Measurements from ENCODE around the gene MEGF11.

The MEGF11 gene

GRCh38 chr15:66109826-66110225, 143.7 kb downstream of the MEGF11 start:
- H3K9me3 ChIP-seq (ENCODE audit: low read length): no peaks in the 10 kb centered on the region
- H3K4me2 ChIP-seq (ENCODE audit: low read length): no peak overlapping the region
- peaks cover 14% of the 10 kb centered on the region for H3K4me1 ChIP-seq (ENCODE audit: insufficient read depth, low read length, severe bottlenecking)
- no peak overlapping the region for H3K4me3 ChIP-seq (ENCODE audit: low read depth, low read length, poor library complexity, severe bottlenecking)
- TF ChIP-seq EZH2 (IDR thresholded peaks at IDR 0.05; ENCODE audit: borderline replicate concordance, low read length): no peak
- no peak for TF ChIP-seq CTCF (IDR thresholded peaks at IDR 0.05; ENCODE audit: low read length)
- H2AFZ ChIP-seq (ENCODE audit: low read length): no peak overlapping the region
- no peaks in the 10 kb centered on the region for H3K27me3 ChIP-seq (ENCODE audit: insufficient read depth, low read length)
- no peak overlapping the region for H3K27ac ChIP-seq (ENCODE audit: low read depth, low read length, poor library complexity, severe bottlenecking)
- H3K9me2 ChIP-seq (ENCODE audit: low read depth, low read length): no peaks in the 10 kb centered on the region
- peaks cover 71% of the 10 kb centered on the region for H3K36me3 ChIP-seq (ENCODE audit: insufficient read depth, low read length)
- H4K20me1 ChIP-seq (ENCODE audit: insufficient read depth, low read length): no peaks in the 10 kb centered on the region
- H3K79me2 ChIP-seq (ENCODE audit: insufficient read depth, low read length): no peaks in the 10 kb centered on the region
- no peaks in the 10 kb centered on the region for H3F3A ChIP-seq (ENCODE audit: insufficient read depth, low read length)
- H3K9ac ChIP-seq (ENCODE audit: low read length): no peak overlapping the region

- no peak for TF ChIP-seq EZH2 (IDR thresholded peaks at IDR 0.05; ENCODE audit: borderline replicate concordance, low read length)
- no peak for TF ChIP-seq CTCF (IDR thresholded peaks at IDR 0.05; ENCODE audit: low read length)
- Histone ChIP-seq H3K4me1 (ENCODE audit: insufficient read depth, low read length, severe bottlenecking) (peaks cover 5% of the 10 kb centered on the region), H3K9me2 (ENCODE audit: low read depth, low read length) (no peaks in the 10 kb centered on the region), H3K79me2 (ENCODE audit: insufficient read depth, low read length) (no peaks in the 10 kb centered on the region), H2AFZ (ENCODE audit: low read length) (no peak overlapping the region), H3K9ac (ENCODE audit: low read length) (no peak overlapping the region), H3K4me2 (ENCODE audit: low read length) (no peak overlapping the region), H3K4me3 (ENCODE audit: low read depth, low read length, poor library complexity, severe bottlenecking) (no peak overlapping the region), H3K36me3 (ENCODE audit: insufficient read depth, low read length) (peaks cover 71% of the 10 kb centered on the region), H3F3A (ENCODE audit: insufficient read depth, low read length) (no peaks in the 10 kb centered on the region), H4K20me1 (ENCODE audit: insufficient read depth, low read length) (no peaks in the 10 kb centered on the region), H3K27ac (ENCODE audit: low read depth, low read length, poor library complexity, severe bottlenecking) (no peak overlapping the region), H3K9me3 (ENCODE audit: low read length) (no peaks in the 10 kb centered on the region), H3K27me3 (ENCODE audit: insufficient read depth, low read length) (no peaks in the 10 kb centered on the region)
Observed at GRCh38 chr15:66108483-66109265, 144.9 kb downstream of the MEGF11 start.

- H3K27ac ChIP-seq (ENCODE audit: low read depth, low read length, poor library complexity, severe bottlenecking): no peak overlapping the region
- H3K9me3 ChIP-seq (ENCODE audit: low read length): no peaks in the 10 kb centered on the region
- H4K20me1 ChIP-seq (ENCODE audit: insufficient read depth, low read length): no peaks in the 10 kb centered on the region
- TF ChIP-seq CTCF (IDR thresholded peaks at IDR 0.05; ENCODE audit: low read length): no peak
- H3F3A ChIP-seq (ENCODE audit: insufficient read depth, low read length): no peaks in the 10 kb centered on the region
- H3K9ac ChIP-seq (ENCODE audit: low read length): no peak overlapping the region
- H3K36me3 ChIP-seq (ENCODE audit: insufficient read depth, low read length): peaks cover 74% of the 10 kb centered on the region
- H2AFZ ChIP-seq (ENCODE audit: low read length): no peak overlapping the region
- H3K79me2 ChIP-seq (ENCODE audit: insufficient read depth, low read length): no peaks in the 10 kb centered on the region
- H3K4me2 ChIP-seq (ENCODE audit: low read length): no peak overlapping the region
- H3K9me2 ChIP-seq (ENCODE audit: low read depth, low read length): no peaks in the 10 kb centered on the region
- H3K27me3 ChIP-seq (ENCODE audit: insufficient read depth, low read length): no peaks in the 10 kb centered on the region
- H3K4me3 ChIP-seq (ENCODE audit: low read depth, low read length, poor library complexity, severe bottlenecking): no peak overlapping the region
- H3K4me1 ChIP-seq (ENCODE audit: insufficient read depth, low read length, severe bottlenecking): no peaks in the 10 kb centered on the region
Observed at GRCh38 chr15:66107070-66107469, 146.5 kb downstream of the MEGF11 start.
